ENCODE data around the gene WNT5A. TPM values are rescaled to one million over a fixed set of nuclear protein-coding genes. Genes with fewer than 3 reads are reported as not detected.

The WNT5A gene
- total RNA-seq, 1 donor from 2014 or later: 10.7 TPM

DNA sequence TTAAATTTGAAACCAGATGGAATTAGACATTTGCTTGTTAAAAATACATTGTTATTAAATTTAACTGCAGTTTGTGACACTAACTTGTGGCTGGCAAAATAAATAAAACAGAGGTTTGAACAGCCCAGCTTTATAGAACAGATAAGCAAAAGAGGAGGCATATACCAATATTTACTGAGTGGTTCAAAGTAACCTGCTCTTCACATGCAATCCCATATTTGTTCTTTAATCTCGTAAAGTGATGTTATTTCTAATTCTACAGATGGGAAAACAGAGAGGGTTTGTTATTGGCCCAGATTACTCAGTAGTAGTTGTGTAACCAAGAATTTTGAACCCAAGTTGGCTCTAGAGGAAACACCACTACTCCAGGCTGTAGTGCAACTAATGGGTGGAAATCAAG is 37.6 kb downstream of the WNT5A start:
- no peaks in the 10 kb centered on the region for H3K27me3 ChIP-seq (ENCODE audit: control insufficient read depth, insufficient read depth, low read length)
- DNase-seq (ENCODE audit: low read depth): no peak
- TF ChIP-seq, protein P1, sequence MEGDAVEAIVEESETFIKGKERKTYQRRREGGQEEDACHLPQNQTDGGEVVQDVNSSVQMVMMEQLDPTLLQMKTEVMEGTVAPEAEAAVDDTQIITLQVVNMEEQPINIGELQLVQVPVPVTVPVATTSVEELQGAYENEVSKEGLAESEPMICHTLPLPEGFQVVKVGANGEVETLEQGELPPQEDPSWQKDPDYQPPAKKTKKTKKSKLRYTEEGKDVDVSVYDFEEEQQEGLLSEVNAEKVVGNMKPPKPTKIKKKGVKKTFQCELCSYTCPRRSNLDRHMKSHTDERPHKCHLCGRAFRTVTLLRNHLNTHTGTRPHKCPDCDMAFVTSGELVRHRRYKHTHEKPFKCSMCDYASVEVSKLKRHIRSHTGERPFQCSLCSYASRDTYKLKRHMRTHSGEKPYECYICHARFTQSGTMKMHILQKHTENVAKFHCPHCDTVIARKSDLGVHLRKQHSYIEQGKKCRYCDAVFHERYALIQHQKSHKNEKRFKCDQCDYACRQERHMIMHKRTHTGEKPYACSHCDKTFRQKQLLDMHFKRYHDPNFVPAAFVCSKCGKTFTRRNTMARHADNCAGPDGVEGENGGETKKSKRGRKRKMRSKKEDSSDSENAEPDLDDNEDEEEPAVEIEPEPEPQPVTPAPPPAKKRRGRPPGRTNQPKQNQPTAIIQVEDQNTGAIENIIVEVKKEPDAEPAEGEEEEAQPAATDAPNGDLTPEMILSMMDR (IDR thresholded peaks at IDR 0.05; ENCODE audit: insufficient read depth, low read length, poor library complexity, severe bottlenecking): no peak
- H3K36me3 ChIP-seq (ENCODE audit: control insufficient read depth, insufficient read depth, low read length): no peaks in the 10 kb centered on the region
- H3K4me3 ChIP-seq (ENCODE audit: low read depth, low read length): no peak overlapping the region

- H3K27me3 ChIP-seq (ENCODE audit: control insufficient read depth, insufficient read depth, low read length): no peaks in the 10 kb centered on the region
- TF ChIP-seq, protein P1 (IDR thresholded peaks at IDR 0.05; ENCODE audit: insufficient read depth, low read length, poor library complexity, severe bottlenecking): no peak
- no peaks in the 10 kb centered on the region for H3K36me3 ChIP-seq (ENCODE audit: control insufficient read depth, insufficient read depth, low read length)
- no peak for DNase-seq (ENCODE audit: low read depth)
- no peak overlapping the region for H3K4me3 ChIP-seq (ENCODE audit: low read depth, low read length)
Measured at GRCh38 chr3:55446850-55447249, 40.3 kb downstream of the WNT5A start.

DNA sequence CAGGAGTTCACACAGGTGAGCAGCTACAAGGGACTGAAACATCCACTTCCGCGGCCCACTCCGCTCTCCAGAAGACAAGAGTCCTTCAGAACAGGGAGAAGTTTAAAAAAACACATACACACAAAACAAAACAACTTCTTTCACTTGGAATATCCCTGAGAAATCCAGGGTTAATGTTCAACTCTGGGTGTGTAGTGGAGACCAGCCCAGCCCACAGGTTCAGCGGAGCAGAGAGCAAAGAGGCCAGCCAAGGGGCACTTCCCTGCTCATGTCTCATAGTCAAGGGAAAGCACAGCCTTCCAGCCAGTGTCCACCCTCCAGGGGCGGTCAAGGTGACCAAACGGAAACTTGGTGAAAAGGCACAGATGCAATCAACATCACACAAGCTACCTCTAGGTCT is 41.6 kb downstream of the WNT5A start:
- Histone ChIP-seq H3K4me3 (ENCODE audit: low read depth, low read length) (no peak overlapping the region), H3K27me3 (ENCODE audit: control insufficient read depth, insufficient read depth, low read length) (no peaks in the 10 kb centered on the region), H3K36me3 (ENCODE audit: control insufficient read depth, insufficient read depth, low read length) (no peaks in the 10 kb centered on the region)
- TF ChIP-seq, protein P1 (IDR thresholded peaks at IDR 0.05; ENCODE audit: insufficient read depth, low read length, poor library complexity, severe bottlenecking): no peak
- peak; percentile 74 for DNase-seq (ENCODE audit: low read depth)

DNA sequence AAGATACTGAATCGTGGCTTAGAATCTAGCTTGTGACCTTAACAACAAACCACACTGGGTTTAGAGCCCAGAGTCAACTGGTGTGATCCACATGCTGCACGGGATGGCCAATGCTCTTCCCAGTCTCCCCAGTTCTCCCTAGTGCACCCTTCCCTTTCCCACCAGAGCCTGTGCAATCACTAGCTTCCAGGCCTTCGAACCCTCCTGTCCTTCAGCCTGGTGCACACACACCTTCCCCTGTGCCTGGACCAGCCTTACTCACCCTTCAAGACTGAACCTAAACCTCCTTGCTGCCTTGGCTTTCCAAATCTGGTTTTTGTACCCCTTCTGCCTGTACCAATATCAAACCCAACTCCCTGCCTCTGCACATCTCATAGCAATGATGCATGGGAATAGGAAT is 43.8 kb downstream of the WNT5A start:
- TF ChIP-seq, protein P1 (IDR thresholded peaks at IDR 0.05; ENCODE audit: insufficient read depth, low read length, poor library complexity, severe bottlenecking): no peak
- no peaks in the 10 kb centered on the region for H3K36me3 ChIP-seq (ENCODE audit: control insufficient read depth, insufficient read depth, low read length)
- no peak for DNase-seq (ENCODE audit: low read depth)

DNA sequence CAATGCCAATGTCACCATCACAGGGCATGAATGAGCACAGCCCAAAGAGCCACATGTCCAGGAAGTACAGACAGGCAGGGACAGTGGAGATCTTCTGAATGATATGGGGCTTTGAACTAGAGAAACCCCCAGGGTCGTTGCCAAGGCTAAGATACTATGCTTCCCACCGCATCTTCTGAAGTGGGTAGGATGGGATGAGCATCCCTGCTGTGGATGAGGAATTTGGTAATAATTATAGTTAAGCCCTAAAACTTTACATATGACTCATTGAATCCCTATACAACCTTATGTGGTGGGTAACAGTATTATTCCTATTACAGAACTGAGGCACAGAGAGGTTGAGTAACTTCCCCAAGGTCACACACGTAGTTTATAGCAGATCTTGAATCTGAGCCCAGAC is 44.2 kb downstream of the WNT5A start:
- Histone ChIP-seq H3K36me3 (ENCODE audit: control insufficient read depth, insufficient read depth, low read length) (no peaks in the 10 kb centered on the region), H3K27me3 (ENCODE audit: control insufficient read depth, insufficient read depth, low read length) (no peaks in the 10 kb centered on the region), H3K4me3 (ENCODE audit: low read depth, low read length) (no peak overlapping the region)
- DNase-seq (ENCODE audit: low read depth): no peak
- TF ChIP-seq, protein P1 (IDR thresholded peaks at IDR 0.05; ENCODE audit: insufficient read depth, low read length, poor library complexity, severe bottlenecking): no peak

More for the DNA sequence above, 43.8 kb downstream of the WNT5A start:
- Histone ChIP-seq H3K27me3 (ENCODE audit: control insufficient read depth, insufficient read depth, low read length) (no peaks in the 10 kb centered on the region), H3K4me3 (ENCODE audit: low read depth, low read length) (no peak overlapping the region)

DNA sequence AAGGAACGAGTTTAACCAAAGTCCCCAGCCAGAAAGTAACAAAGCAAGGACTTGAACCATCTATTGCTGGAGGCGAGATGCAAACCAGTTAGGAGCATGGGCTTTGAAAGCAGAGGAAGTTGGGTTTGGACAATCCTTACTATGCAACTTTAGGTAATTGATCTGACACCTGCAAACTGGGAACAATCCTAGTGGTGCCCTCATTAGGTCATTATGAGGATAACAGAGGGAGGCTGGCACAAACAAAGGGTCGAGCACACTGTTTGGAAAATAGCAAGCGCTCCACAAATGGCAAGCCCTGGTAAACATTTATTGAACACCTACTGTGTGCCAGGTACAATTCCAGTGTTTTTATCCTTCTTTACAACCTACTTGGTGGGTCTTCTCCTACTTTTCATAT is 45.6 kb downstream of the WNT5A start:
- TF ChIP-seq, protein P1 (IDR thresholded peaks at IDR 0.05; ENCODE audit: insufficient read depth, low read length, poor library complexity, severe bottlenecking): no peak
- H3K27me3 ChIP-seq (ENCODE audit: control insufficient read depth, insufficient read depth, low read length): no peaks in the 10 kb centered on the region
- DNase-seq (ENCODE audit: low read depth): no peak

More for the DNA sequence above, 45.6 kb downstream of the WNT5A start:
- H3K36me3 ChIP-seq (ENCODE audit: control insufficient read depth, insufficient read depth, low read length): no peaks in the 10 kb centered on the region
- no peak overlapping the region for H3K4me3 ChIP-seq (ENCODE audit: low read depth, low read length)
